DND-41 (cell line): ENCODE results near the gene SLC39A10.

Experiments used
- ATAC-seq: fragments of 200-7000 bp; cut with Tn5 transposase; 3 replicates; pipeline ENCODE4 v1.9.1; 2021; ENCODE audit warnings: low read depth; ENCODE audit not compliant: insufficient read depth
- DNase-seq: peaks from one replicate; pipeline ENCODE4 v3.0.0-alpha.2; 2020
- H2AFZ ChIP-seq: 2 replicates; pipeline ENCODE4 v1.6.0; 2012; ENCODE audit warnings: low read depth, low read length
- H3K27ac ChIP-seq: 2 replicates; pipeline ENCODE4 v1.5.1; 2012; ENCODE audit warnings: low read length, inconsistent platforms
- H3K27me3 ChIP-seq: fragments of 200-600 bp; sonication (generic); 2 replicates; pipeline ENCODE4 v1.6.0; 2012; ENCODE audit warnings: low read length, mild to moderate bottlenecking, inconsistent platforms; ENCODE audit not compliant: insufficient read depth, poor library complexity
- H3K36me3 ChIP-seq: 2 replicates; pipeline ENCODE4 v1.5.1; 2012; ENCODE audit warnings: low read length, inconsistent platforms; ENCODE audit not compliant: insufficient read depth
- H3K4me1 ChIP-seq: 2 replicates; pipeline ENCODE4 v1.5.1; 2012; ENCODE audit warnings: mild to moderate bottlenecking, low read length; ENCODE audit not compliant: insufficient read depth
- H3K4me2 ChIP-seq: 2 replicates; pipeline ENCODE4 v1.6.0; 2012; ENCODE audit warnings: mild to moderate bottlenecking, moderate library complexity, low read length, inconsistent platforms; ENCODE audit not compliant: insufficient read depth
- H3K4me3 ChIP-seq, 2 experiments: fragments of 200-600 bp in 1 of 2; shearing (Covaris generic) in 1 of 2; 2 replicates each; pipeline ENCODE4 v1.5.1; 2012 to 2016; ENCODE audit warnings: inconsistent platforms in 2 of 2, low read length in 2 of 2, mild to moderate bottlenecking in 2 of 2, low read depth in 1 of 2, moderate library complexity in 1 of 2
- H3K79me2 ChIP-seq: 2 replicates; pipeline ENCODE4 v1.6.0; 2012; ENCODE audit warnings: low read length, inconsistent platforms; ENCODE audit not compliant: insufficient read depth
- H3K9ac ChIP-seq: 2 replicates; pipeline ENCODE4 v1.6.0; 2012; ENCODE audit warnings: low read depth, mild to moderate bottlenecking, inconsistent platforms, low read length, moderate library complexity
- H3K9me3 ChIP-seq: 2 replicates; pipeline ENCODE4 v1.5.1; 2012; ENCODE audit warnings: low read length, moderate library complexity, mild to moderate bottlenecking, inconsistent platforms; ENCODE audit not compliant: insufficient read depth, severe bottlenecking
- H4K20me1 ChIP-seq: 2 replicates; pipeline ENCODE4 v1.6.0; 2012; ENCODE audit warnings: low read length; ENCODE audit not compliant: insufficient read depth
- EZH2 ChIP-seq: IDR thresholded peaks from 3 replicates; pipeline ENCODE4 v1.6.1; 2012; ENCODE audit warnings: borderline replicate concordance, low read depth, mild to moderate bottlenecking, moderate library complexity, low read length, inconsistent platforms; ENCODE audit not compliant: severe bottlenecking
- TF ChIP-seq, protein P1 (sequence below): IDR thresholded peaks from 2 replicates; pipeline ENCODE4 v1.5.1; 2012; ENCODE audit warnings: borderline replicate concordance, low read length, moderate library complexity, mild to moderate bottlenecking; ENCODE audit not compliant: poor library complexity, severe bottlenecking; ENCODE audit errors: extremely low read depth

The SLC39A10 gene

DNA sequence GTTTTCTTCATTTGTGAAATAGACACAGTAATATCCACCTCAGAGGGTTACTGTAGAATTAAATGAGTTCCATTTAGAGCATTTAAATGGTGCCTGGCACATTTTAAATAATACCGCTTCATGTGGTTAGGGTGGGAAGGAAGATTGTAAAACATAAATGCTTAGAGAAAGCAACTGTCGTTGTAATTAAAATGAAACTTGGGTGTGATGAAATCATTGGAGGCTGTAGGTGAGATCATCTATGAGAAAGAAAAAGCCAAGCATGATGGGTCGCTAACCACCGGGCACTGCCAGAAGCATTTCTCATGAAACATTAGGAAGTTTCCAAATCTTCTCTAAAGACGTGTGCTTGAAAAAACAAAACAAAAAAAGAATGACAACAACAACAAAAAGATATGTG, 8.2 kb upstream of the SLC39A10 start:
- ATAC-seq: peak; percentile 44; the same call in 1 of the 3 replicates
- Histone ChIP-seq H3K4me2 (no peak overlapping the region), H4K20me1 (no peaks in the 10 kb centered on the region), H3K4me3 (no peak overlapping the region), H3K27ac (no peak overlapping the region), H3K4me1 (peaks cover 39% of the 10 kb centered on the region), H3K9me3 (no peaks in the 10 kb centered on the region), H2AFZ (no peak overlapping the region), H3K9ac (no peak overlapping the region), H3K79me2 (no peaks in the 10 kb centered on the region), H3K27me3 (no peaks in the 10 kb centered on the region), H3K36me3 (no peaks in the 10 kb centered on the region)
- no peak for DNase-seq
- TF ChIP-seq, protein P1, sequence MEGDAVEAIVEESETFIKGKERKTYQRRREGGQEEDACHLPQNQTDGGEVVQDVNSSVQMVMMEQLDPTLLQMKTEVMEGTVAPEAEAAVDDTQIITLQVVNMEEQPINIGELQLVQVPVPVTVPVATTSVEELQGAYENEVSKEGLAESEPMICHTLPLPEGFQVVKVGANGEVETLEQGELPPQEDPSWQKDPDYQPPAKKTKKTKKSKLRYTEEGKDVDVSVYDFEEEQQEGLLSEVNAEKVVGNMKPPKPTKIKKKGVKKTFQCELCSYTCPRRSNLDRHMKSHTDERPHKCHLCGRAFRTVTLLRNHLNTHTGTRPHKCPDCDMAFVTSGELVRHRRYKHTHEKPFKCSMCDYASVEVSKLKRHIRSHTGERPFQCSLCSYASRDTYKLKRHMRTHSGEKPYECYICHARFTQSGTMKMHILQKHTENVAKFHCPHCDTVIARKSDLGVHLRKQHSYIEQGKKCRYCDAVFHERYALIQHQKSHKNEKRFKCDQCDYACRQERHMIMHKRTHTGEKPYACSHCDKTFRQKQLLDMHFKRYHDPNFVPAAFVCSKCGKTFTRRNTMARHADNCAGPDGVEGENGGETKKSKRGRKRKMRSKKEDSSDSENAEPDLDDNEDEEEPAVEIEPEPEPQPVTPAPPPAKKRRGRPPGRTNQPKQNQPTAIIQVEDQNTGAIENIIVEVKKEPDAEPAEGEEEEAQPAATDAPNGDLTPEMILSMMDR: no peak
- no peak for TF ChIP-seq EZH2

DNA sequence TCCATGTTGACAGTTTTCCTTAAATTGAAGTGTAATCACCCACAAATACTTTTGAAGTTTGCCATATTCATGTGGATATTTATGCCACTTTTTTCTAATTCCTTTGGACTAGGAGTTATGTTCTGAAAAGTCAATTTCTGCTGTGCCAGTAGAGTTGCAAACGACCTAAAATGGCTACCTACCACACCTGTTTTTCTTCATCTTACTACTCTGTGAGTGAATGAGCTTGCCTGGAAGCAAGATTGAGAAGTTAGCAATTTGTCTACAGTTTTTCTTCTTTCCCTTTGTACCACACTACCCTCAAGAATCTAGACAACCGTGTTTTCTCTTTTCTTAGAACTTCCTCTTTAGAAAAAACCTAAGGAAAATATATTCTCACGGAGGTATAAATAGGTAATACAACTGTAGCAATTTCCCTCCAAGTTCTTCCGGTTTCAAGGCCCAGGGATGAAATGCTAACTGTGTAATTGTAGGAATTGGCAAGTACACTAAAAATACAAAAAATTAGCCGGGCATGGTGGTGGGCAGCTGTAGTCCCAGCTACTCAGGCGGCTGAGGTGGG, 7.3 kb upstream of the SLC39A10 start:
- Histone ChIP-seq H3K9ac (no peak overlapping the region), H3K36me3 (no peaks in the 10 kb centered on the region), H3K79me2 (no peaks in the 10 kb centered on the region), H2AFZ (no peak overlapping the region), H3K9me3 (no peaks in the 10 kb centered on the region), H3K4me3 (no peak overlapping the region), H3K27me3 (no peaks in the 10 kb centered on the region), H3K27ac (no peak overlapping the region), H4K20me1 (no peaks in the 10 kb centered on the region), H3K4me2 (no peak overlapping the region), H3K4me1 (peaks cover 39% of the 10 kb centered on the region)
- DNase-seq (no peak), ATAC-seq (no peak)
- TF ChIP-seq, protein P1: no peak
- TF ChIP-seq EZH2: no peak

DNA sequence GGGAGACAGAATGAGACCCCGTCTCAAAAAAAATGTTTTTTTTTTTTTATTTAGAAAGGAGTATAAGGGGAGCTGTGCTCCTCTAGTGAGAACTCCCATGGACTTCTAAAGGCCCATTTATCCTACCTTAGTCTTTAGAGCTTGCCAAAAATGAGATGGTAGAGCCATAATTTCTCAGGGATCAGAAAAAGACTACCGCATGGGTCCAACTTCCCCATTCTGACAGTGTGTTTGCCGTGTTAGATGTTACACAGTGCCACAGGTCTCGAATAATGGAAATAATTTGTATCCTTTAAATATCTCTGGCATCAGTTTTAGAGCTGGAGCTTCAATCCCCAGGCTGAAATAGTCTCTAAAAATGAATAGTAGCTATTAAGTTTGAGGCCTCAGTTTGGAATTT, 6.0 kb upstream of the SLC39A10 start:
- H3K27me3 ChIP-seq: no peaks in the 10 kb centered on the region
- H4K20me1 ChIP-seq: no peaks in the 10 kb centered on the region
- H3K9me3 ChIP-seq: no peaks in the 10 kb centered on the region
- no peak overlapping the region for H3K27ac ChIP-seq
- DNase-seq: no peak
- ATAC-seq: no peak
- peaks cover 4% of the 10 kb centered on the region for H3K79me2 ChIP-seq
- no peaks in the 10 kb centered on the region for H3K36me3 ChIP-seq
- no peak overlapping the region for H3K4me3 ChIP-seq
- no peak overlapping the region for H2AFZ ChIP-seq
- H3K4me1 ChIP-seq: peaks cover 32% of the 10 kb centered on the region
- no peak overlapping the region for H3K9ac ChIP-seq
- H3K4me2 ChIP-seq: no peak overlapping the region
- TF ChIP-seq, protein P1: no peak
- TF ChIP-seq EZH2: no peak
